Measurements from ENCODE around the gene ANXA8L1. TPM values are rescaled to one million over a fixed set of nuclear protein-coding genes. Genes with fewer than 3 reads are reported as not detected.

ANXA8L1 gene, protein sequence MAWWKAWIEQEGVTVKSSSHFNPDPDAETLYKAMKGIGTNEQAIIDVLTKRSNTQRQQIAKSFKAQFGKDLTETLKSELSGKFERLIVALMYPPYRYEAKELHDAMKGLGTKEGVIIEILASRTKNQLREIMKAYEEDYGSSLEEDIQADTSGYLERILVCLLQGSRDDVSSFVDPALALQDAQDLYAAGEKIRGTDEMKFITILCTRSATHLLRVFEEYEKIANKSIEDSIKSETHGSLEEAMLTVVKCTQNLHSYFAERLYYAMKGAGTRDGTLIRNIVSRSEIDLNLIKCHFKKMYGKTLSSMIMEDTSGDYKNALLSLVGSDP
- 93.7 to 122 TPM (median 108 TPM) in 5 replicates for total RNA-seq (2022; extraction: Qiagen RNA extraction)

DNA sequence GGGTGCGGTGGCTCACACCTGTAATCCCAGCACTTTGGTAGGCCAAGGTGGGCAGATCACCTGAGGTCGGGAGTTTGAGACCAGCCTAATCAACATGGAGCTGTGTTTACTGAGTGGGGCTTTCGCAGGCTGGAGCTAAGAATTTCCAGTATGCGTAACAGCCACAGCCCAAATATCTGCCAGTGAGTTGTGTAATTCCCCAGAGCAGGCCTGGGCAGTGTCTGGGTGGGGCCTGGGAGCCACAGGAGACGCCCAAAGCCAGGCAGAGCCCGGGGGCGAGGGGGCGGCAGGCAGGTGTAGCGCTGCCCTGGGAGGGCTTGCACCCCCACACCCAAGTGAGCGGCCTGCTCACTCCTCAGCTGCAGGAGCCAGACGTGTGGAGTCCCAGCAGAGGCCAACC is at the start of gene ANXA8L1:
TSS of gene ANXA8L1 (plus strand) at position 371 of the 400 bp plus-strand sequence. CDS start 76 bp downstream, outside the sequence.

Other genes starting within 250 kb of the ANXA8L1 start
- gene ANTXRL, start 88.8 kb upstream of the ANXA8L1 start, total RNA-seq (2022; extraction: Qiagen RNA extraction): 0.07 to 0.29 TPM (median 0.17 TPM) in 5 replicates
- 29.3 to 41.5 TPM (median 36.9 TPM) in 5 replicates for gene NPY4R, start 90.2 kb downstream of the ANXA8L1 start, total RNA-seq (2022; extraction: Qiagen RNA extraction)
- gene GPRIN2, start 180.9 kb downstream of the ANXA8L1 start, total RNA-seq (2022; extraction: Qiagen RNA extraction): 29.8 to 43.1 TPM (median 39.4 TPM) in 5 replicates
- 1.9 to 3.0 TPM (median 2.1 TPM) in 5 replicates for gene SYT15, start 203.4 kb downstream of the ANXA8L1 start, total RNA-seq (2022; extraction: Qiagen RNA extraction)